Neuronal stem cell (in vitro differentiated cells): ENCODE measurements around the gene SOS1.

Experiments used
- DNase-seq: peaks from one replicate; pipeline ENCODE4 v3.0.0-alpha.2; 2013; ENCODE audit warnings: low spot score
- H2AFZ ChIP-seq: one replicate; pipeline ENCODE4 v1.6.1; 2013; ENCODE audit warnings: mild to moderate bottlenecking, low read length, inconsistent platforms
- H2AK5ac ChIP-seq: 2 replicates; pipeline ENCODE4 v1.6.1; 2013; ENCODE audit warnings: low read depth, mild to moderate bottlenecking, inconsistent platforms, low read length, moderate library complexity, mixed read lengths
- H2BK120ac ChIP-seq: 2 replicates; pipeline ENCODE4 v1.6.1; 2013; ENCODE audit warnings: low read depth, mild to moderate bottlenecking, inconsistent platforms, low read length, moderate library complexity, mixed read lengths
- H2BK12ac ChIP-seq: one replicate; pipeline ENCODE4 v1.6.1; 2013; ENCODE audit warnings: low read length, inconsistent platforms
- H2BK15ac ChIP-seq: 2 replicates; pipeline ENCODE4 v1.6.1; 2013; ENCODE audit warnings: mild to moderate bottlenecking, low read length, inconsistent platforms, mixed read lengths
- H2BK5ac ChIP-seq: one replicate; pipeline ENCODE4 v1.6.1; 2013; ENCODE audit warnings: inconsistent platforms, mild to moderate bottlenecking, low read length, moderate library complexity
- H3K14ac ChIP-seq: one replicate; pipeline ENCODE4 v1.6.1; 2013; ENCODE audit warnings: low read length, inconsistent platforms
- H3K18ac ChIP-seq: 2 replicates; pipeline ENCODE4 v1.6.1; 2013; ENCODE audit warnings: low read length, inconsistent platforms
- H3K23ac ChIP-seq: 2 replicates; pipeline ENCODE4 v1.6.1; 2013; ENCODE audit warnings: low read depth, mild to moderate bottlenecking, mixed read lengths, low read length, inconsistent platforms; ENCODE audit not compliant: poor library complexity
- H3K27ac ChIP-seq: replicated peaks from 3 replicates; pipeline ENCODE4 v1.5.1; 2013; ENCODE audit warnings: low read length, inconsistent platforms
- H3K27me3 ChIP-seq, 3 experiments: 2 replicates each; pipeline ENCODE4 v1.6.1; 2013; ENCODE audit warnings: low read length in 3 of 3, mild to moderate bottlenecking in 2 of 3, inconsistent platforms in 1 of 3, low read depth in 1 of 3, mixed read lengths in 1 of 3, moderate library complexity in 1 of 3; ENCODE audit not compliant: control insufficient read depth in 3 of 3, insufficient read depth in 3 of 3
- H3K36me3 ChIP-seq, 2 donors: replicated peaks in 1 of 2; 2 replicates each; pipeline ENCODE4 v1.6.1; 2013; ENCODE audit warnings: low read length in 2 of 2; ENCODE audit not compliant: control insufficient read depth in 2 of 2, insufficient read depth in 2 of 2
- H3K4ac ChIP-seq: 2 replicates; pipeline ENCODE4 v1.6.1; 2013; ENCODE audit warnings: inconsistent platforms, mild to moderate bottlenecking, low read length, moderate library complexity
- H3K4me1 ChIP-seq, 2 donors: 1 replicate in 1 of 2; 2 replicates in 1 of 2; pipeline ENCODE4 v1.6.1; 2013; ENCODE audit warnings: low read length in 2 of 2, low read depth in 1 of 2; ENCODE audit not compliant: control insufficient read depth in 2 of 2, insufficient read depth in 1 of 2
- H3K4me2 ChIP-seq: one replicate; pipeline ENCODE4 v1.6.1; 2013; ENCODE audit warnings: mild to moderate bottlenecking, low read length, inconsistent platforms; ENCODE audit not compliant: insufficient read depth, poor library complexity, severe bottlenecking
- H3K4me3 ChIP-seq, 2 donors: 2 replicates each; pipeline ENCODE4 v1.5.1; 2013; ENCODE audit warnings: low read length in 2 of 2, mild to moderate bottlenecking in 2 of 2, inconsistent platforms in 1 of 2, moderate library complexity in 1 of 2
- H3K79me1 ChIP-seq: one replicate; pipeline ENCODE4 v1.6.1; 2013; ENCODE audit warnings: low read depth, mild to moderate bottlenecking, inconsistent platforms, low read length, moderate library complexity
- H3K9ac ChIP-seq: one replicate; pipeline ENCODE4 v1.6.1; 2013; ENCODE audit warnings: mild to moderate bottlenecking, low read depth, low read length, inconsistent platforms; ENCODE audit not compliant: poor library complexity
- H3K9me3 ChIP-seq, 2 donors: replicated peaks in 1 of 2; 2 replicates each; pipeline versions ENCODE3 to v1.6.1; 2013; ENCODE audit warnings: low read length in 2 of 2, mild to moderate bottlenecking in 2 of 2, inconsistent platforms in 1 of 2, low read depth in 1 of 2, mixed read lengths in 1 of 2, moderate library complexity in 1 of 2; ENCODE audit not compliant: control insufficient read depth in 2 of 2, insufficient read depth in 1 of 2
- H4K8ac ChIP-seq: one replicate; pipeline ENCODE4 v1.6.1; 2013; ENCODE audit warnings: low read depth, mild to moderate bottlenecking, inconsistent platforms, low read length, moderate library complexity
- H4K91ac ChIP-seq: one replicate; pipeline ENCODE4 v1.6.1; 2013; ENCODE audit warnings: low read length, low read depth, mild to moderate bottlenecking, inconsistent platforms; ENCODE audit not compliant: poor library complexity
- WGBS, 2 donors: extraction: QIAGEN DNeasy Blood & Tissue Kit; methylation state at CpG; one replicate each; pipeline ENCODE4 v1.1.7; 2013; ENCODE audit warnings: missing lambda C conversion rate in 2 of 2, mixed read lengths in 1 of 2; ENCODE audit not compliant: insufficient read length in 2 of 2, insufficient replicate concordance in 1 of 2; ENCODE audit errors: extremely low coverage in 2 of 2; 5-methylcytosine and 5-hydroxymethylcytosine counted together

Gene SOS1

GRCh38 chr2:39154944-39155343 is 34.1 kb upstream of the SOS1 start:
- no peak overlapping the region for H2BK5ac ChIP-seq
- H3K27me3 ChIP-seq = no peaks in the 10 kb centered on the region
- no peak overlapping the region for H3K23ac ChIP-seq
- no peak for DNase-seq
- no peak overlapping the region for H2AK5ac ChIP-seq
- H3K14ac ChIP-seq = no peak overlapping the region
- no peak overlapping the region for H2BK120ac ChIP-seq
- H3K4me3 ChIP-seq = no peak overlapping the region
- no peak overlapping the region for H3K27ac ChIP-seq
- H3K18ac ChIP-seq = no peak overlapping the region
- H4K91ac ChIP-seq = no peak overlapping the region
- no peaks in the 10 kb centered on the region for H3K4me1 ChIP-seq
- no peak overlapping the region for H3K4ac ChIP-seq
- no CpG with 5 or more reads among the region's 3 CpGs for WGBS, 2 donors
- no peaks in the 10 kb centered on the region for H3K79me1 ChIP-seq
- H3K4me2 ChIP-seq = no peak overlapping the region
- no peaks in the 10 kb centered on the region for H3K36me3 ChIP-seq
- no peak overlapping the region for H2BK12ac ChIP-seq
- no peak overlapping the region for H2BK15ac ChIP-seq
- H3K9me3 ChIP-seq = no peaks in the 10 kb centered on the region
- no peak overlapping the region for H2AFZ ChIP-seq
- no peak overlapping the region for H4K8ac ChIP-seq
- H3K9ac ChIP-seq = no peak overlapping the region

- Histone ChIP-seq H3K23ac (no peak overlapping the region), H3K9me3 (no peaks in the 10 kb centered on the region), H3K4me3 (no peak overlapping the region), H3K4me2 (no peak overlapping the region), H3K36me3 (no peaks in the 10 kb centered on the region), H2BK120ac (no peak overlapping the region), H3K14ac (no peak overlapping the region), H4K8ac (no peak overlapping the region), H2BK5ac (no peak overlapping the region), H2BK15ac (no peak overlapping the region), H3K4me1 (no peaks in the 10 kb centered on the region), H3K79me1 (no peaks in the 10 kb centered on the region), H2BK12ac (no peak overlapping the region), H3K18ac (no peak overlapping the region), H2AK5ac (no peak overlapping the region), H2AFZ (no peak overlapping the region), H3K27me3 (no peaks in the 10 kb centered on the region), H3K27ac (no peak overlapping the region), H3K4ac (no peak overlapping the region), H4K91ac (no peak overlapping the region), H3K9ac (no peak overlapping the region)
- no CpG with 5 or more reads among the region's 1 CpG for WGBS, 2 donors
- no peak for DNase-seq
These were observed 32.5 kb upstream of the SOS1 start for GRCh38 chr2:39153312-39153711.

GRCh38 chr2:39152504-39152903 is 31.7 kb upstream of the SOS1 start:
- Histone ChIP-seq H2AFZ (no peak overlapping the region), H3K4me3 (no peak overlapping the region), H3K79me1 (no peaks in the 10 kb centered on the region), H3K23ac (no peak overlapping the region), H2BK5ac (no peak overlapping the region), H2AK5ac (no peak overlapping the region), H3K9ac (no peak overlapping the region), H2BK15ac (no peak overlapping the region), H3K27me3 (no peaks in the 10 kb centered on the region), H2BK12ac (no peak overlapping the region), H4K91ac (no peak overlapping the region), H3K18ac (no peak overlapping the region), H3K9me3 (no peaks in the 10 kb centered on the region), H3K4me2 (no peak overlapping the region), H4K8ac (no peak overlapping the region), H3K27ac (no peak overlapping the region), H2BK120ac (no peak overlapping the region), H3K4ac (no peak overlapping the region), H3K14ac (no peak overlapping the region), H3K36me3 (no peaks in the 10 kb centered on the region), H3K4me1 (no peaks in the 10 kb centered on the region)
- no peak for DNase-seq
- WGBS, 2 donors = no CpG with 5 or more reads among the region's 2 CpGs

GRCh38 chr2:39150890-39151497 is 30.1 kb upstream of the SOS1 start:
- H3K9me3 ChIP-seq = no peaks in the 10 kb centered on the region
- no peak overlapping the region for H3K18ac ChIP-seq
- H2BK12ac ChIP-seq = no peak overlapping the region
- no peak overlapping the region for H3K9ac ChIP-seq
- no peak overlapping the region for H2AK5ac ChIP-seq
- H3K4me1 ChIP-seq = no peaks in the 10 kb centered on the region
- no peak overlapping the region for H2BK15ac ChIP-seq
- H2BK120ac ChIP-seq = no peak overlapping the region
- no peak overlapping the region for H3K23ac ChIP-seq
- no peak for DNase-seq
- no peak overlapping the region for H2BK5ac ChIP-seq
- H3K4me2 ChIP-seq = no peak overlapping the region
- no peak overlapping the region for H3K14ac ChIP-seq
- no peak overlapping the region for H4K91ac ChIP-seq
- H3K27ac ChIP-seq = no peak overlapping the region
- WGBS, 2 donors = no CpG with 5 or more reads among the region's 9 CpGs
- H4K8ac ChIP-seq = no peak overlapping the region
- no peaks in the 10 kb centered on the region for H3K36me3 ChIP-seq
- no peaks in the 10 kb centered on the region for H3K79me1 ChIP-seq
- H3K4ac ChIP-seq = no peak overlapping the region
- H3K4me3 ChIP-seq = no peak overlapping the region
- no peaks in the 10 kb centered on the region for H3K27me3 ChIP-seq
- H2AFZ ChIP-seq = peak overlapping the region; percentile 6
